Trophoblast cell (in vitro differentiated cells and primary cell): ENCODE data around the gene GATA3.
A peak's percentile ranks its signal among the peaks of the same experiment; 100 is the strongest.

Experiments
- DNase-seq, 2 donors: peaks; one replicate each; pipeline ENCODE4 v3.0.0-alpha.2; 2016
- H2AFZ ChIP-seq: 2 replicates; pipeline ENCODE4 v1.6.1; 2013; ENCODE audit warnings: low read length, moderate library complexity, mild to moderate bottlenecking; ENCODE audit not compliant: insufficient read depth, poor library complexity
- H2AK5ac ChIP-seq: 2 replicates; pipeline ENCODE4 v1.6.1; 2013; ENCODE audit warnings: mild to moderate bottlenecking, low read length
- H2BK120ac ChIP-seq: 2 replicates; pipeline ENCODE4 v1.6.1; 2013; ENCODE audit warnings: low read length, mild to moderate bottlenecking, moderate library complexity; ENCODE audit not compliant: insufficient read depth, poor library complexity
- H2BK12ac ChIP-seq: 2 replicates; pipeline ENCODE4 v1.6.1; 2013; ENCODE audit warnings: mild to moderate bottlenecking, low read length, moderate library complexity
- H2BK5ac ChIP-seq: 2 replicates; pipeline ENCODE4 v1.6.1; 2013; ENCODE audit warnings: low read length, low read depth, moderate library complexity, mild to moderate bottlenecking; ENCODE audit not compliant: poor library complexity
- H3K14ac ChIP-seq: 2 replicates; pipeline ENCODE4 v1.6.1; 2013; ENCODE audit warnings: mild to moderate bottlenecking, low read length
- H3K18ac ChIP-seq: 2 replicates; pipeline ENCODE4 v1.6.1; 2013; ENCODE audit warnings: mild to moderate bottlenecking, low read length
- H3K23ac ChIP-seq: 2 replicates; pipeline ENCODE4 v1.6.1; 2013; ENCODE audit warnings: low read length
- H3K27ac ChIP-seq: 2 replicates; pipeline ENCODE4 v1.5.1; 2013; ENCODE audit warnings: low read depth, mild to moderate bottlenecking, inconsistent platforms, low read length, moderate library complexity
- H3K27me3 ChIP-seq: 2 replicates; pipeline ENCODE4 v1.6.1; 2013; ENCODE audit warnings: inconsistent platforms, mild to moderate bottlenecking, low read length, moderate library complexity; ENCODE audit not compliant: insufficient read depth
- H3K36me3 ChIP-seq, 2 experiments: 1 replicate in 1 of 2; 2 replicates in 1 of 2; pipeline ENCODE4 v1.6.1; 2013; ENCODE audit warnings: low read length in 2 of 2, mild to moderate bottlenecking in 2 of 2, moderate library complexity in 1 of 2; ENCODE audit not compliant: insufficient read depth in 2 of 2, control insufficient read depth in 1 of 2
- H3K4ac ChIP-seq: 2 replicates; pipeline ENCODE4 v1.6.1; 2013; ENCODE audit warnings: low read depth, mild to moderate bottlenecking, low read length, moderate library complexity
- H3K4me1 ChIP-seq, 2 experiments: 1 replicate in 1 of 2; 2 replicates in 1 of 2; pipeline ENCODE4 v1.6.1; 2013; ENCODE audit warnings: low read length in 2 of 2, mild to moderate bottlenecking in 2 of 2, moderate library complexity in 1 of 2; ENCODE audit not compliant: insufficient read depth in 2 of 2, control insufficient read depth in 1 of 2
- H3K4me2 ChIP-seq: 2 replicates; pipeline ENCODE4 v1.6.1; 2013; ENCODE audit warnings: inconsistent platforms, mild to moderate bottlenecking, low read length, moderate library complexity
- H3K4me3 ChIP-seq: 2 replicates; pipeline ENCODE4 v1.5.1; 2013; ENCODE audit warnings: mild to moderate bottlenecking, low read depth, low read length, inconsistent platforms
- H3K79me1 ChIP-seq: one replicate; pipeline ENCODE4 v1.6.1; 2013; ENCODE audit warnings: low read length
- H3K79me2 ChIP-seq: 2 replicates; pipeline ENCODE4 v1.6.1; 2013; ENCODE audit warnings: low read length, mild to moderate bottlenecking; ENCODE audit not compliant: control insufficient read depth, insufficient read depth, poor library complexity
- H3K9ac ChIP-seq: 2 replicates; pipeline ENCODE4 v1.6.1; 2013; ENCODE audit warnings: mild to moderate bottlenecking, low read length
- H3K9me3 ChIP-seq: 2 replicates; pipeline ENCODE4 v1.6.1; 2013; ENCODE audit warnings: low read depth, mild to moderate bottlenecking, control low read depth, inconsistent platforms, low read length; ENCODE audit not compliant: insufficient read depth
- H4K12ac ChIP-seq: 2 replicates; pipeline ENCODE4 v1.6.1; 2013; ENCODE audit warnings: low read depth, mild to moderate bottlenecking, low read length, moderate library complexity
- H4K8ac ChIP-seq: 2 replicates; pipeline ENCODE4 v1.6.1; 2013; ENCODE audit warnings: low read depth, mild to moderate bottlenecking, low read length, moderate library complexity
- H4K91ac ChIP-seq: one replicate; pipeline ENCODE4 v1.6.1; 2013; ENCODE audit warnings: low read depth, mild to moderate bottlenecking, low read length, moderate library complexity
- WGBS: extraction: QIAGEN DNeasy Blood & Tissue Kit; methylation state at CpG from one replicate; pipeline ENCODE4 v1.1.7; 2013; ENCODE audit warnings: missing lambda C conversion rate; ENCODE audit not compliant: insufficient read length, insufficient coverage; ENCODE audit errors: extremely low coverage; 5-methylcytosine and 5-hydroxymethylcytosine counted together

The GATA3 gene

GRCh38 chr10:8047452-8048280 lies 6.8 kb upstream of the GATA3 start:
- Histone ChIP-seq H2AK5ac (no peak overlapping the region), H3K9me3 (peaks cover 4% of the 10 kb centered on the region), H3K4ac (no peak overlapping the region), H3K23ac (no peak overlapping the region), H3K18ac (no peak overlapping the region), H3K9ac (no peak overlapping the region), H3K4me1 (peaks cover 27 to 44% of the 10 kb centered on the region in 2 experiments), H3K27me3 (peaks cover 49% of the 10 kb centered on the region), H4K12ac (no peak overlapping the region), H3K4me2 (peak overlapping the region; percentile 91), H2AFZ (no peak overlapping the region), H4K8ac (no peak overlapping the region), H3K27ac (no peak overlapping the region), H3K79me2 (peaks cover 29% of the 10 kb centered on the region), H3K14ac (peak overlapping the region; percentile 17), H3K79me1 (peaks cover 45% of the 10 kb centered on the region), H2BK5ac (no peak overlapping the region), H4K91ac (no peak overlapping the region), H2BK120ac (no peak overlapping the region), H3K36me3 (no peaks in the 10 kb centered on the region), H3K4me3 (no peak overlapping the region), H2BK12ac (no peak overlapping the region)
- DNase-seq = no peak
- WGBS = no CpG with 5 or more reads among the region's 30 CpGs

GRCh38 chr10:8048281-8049008 lies 6.0 kb upstream of the GATA3 start:
- Histone ChIP-seq H2BK12ac (no peak overlapping the region), H3K18ac (peak overlapping the region; percentile 42), H4K91ac (no peak overlapping the region), H3K4me1 (peaks cover 24 to 38% of the 10 kb centered on the region in 2 experiments), H3K23ac (no peak overlapping the region), H2BK120ac (peak overlapping the region; percentile 4), H3K27ac (no peak overlapping the region), H3K14ac (peak overlapping the region; percentile 17), H3K79me2 (peaks cover 29% of the 10 kb centered on the region), H2AFZ (no peak overlapping the region), H3K4me2 (peak overlapping the region; percentile 91), H2BK5ac (no peak overlapping the region), H4K12ac (no peak overlapping the region), H3K79me1 (peaks cover 48% of the 10 kb centered on the region), H3K4me3 (no peak overlapping the region), H3K36me3 (no peaks in the 10 kb centered on the region), H3K9me3 (peaks cover 3% of the 10 kb centered on the region), H3K4ac (peak overlapping the region; percentile 15), H4K8ac (no peak overlapping the region), H3K27me3 (peaks cover 41% of the 10 kb centered on the region), H2AK5ac (no peak overlapping the region), H3K9ac (no peak overlapping the region)
- WGBS = no CpG with 5 or more reads among the region's 29 CpGs
- no peak for DNase-seq

- Histone ChIP-seq H3K9ac (peak overlapping the region; percentile 89), H3K4ac (peak overlapping the region; percentile 96), H2BK12ac (peak overlapping the region; percentile 33), H3K4me3 (peak overlapping the region; percentile 84), H3K14ac (peak overlapping the region; percentile 88), H3K27me3 (peaks cover 35% of the 10 kb centered on the region), H3K36me3 (no peaks in the 10 kb centered on the region), H2BK5ac (peak overlapping the region; percentile 92), H2AFZ (no peak overlapping the region), H3K4me1 (peaks cover 19 to 33% of the 10 kb centered on the region in 2 experiments), H4K8ac (peak overlapping the region; percentile 86), H3K79me2 (peaks cover 35% of the 10 kb centered on the region), H3K4me2 (peak overlapping the region; percentile 91), H2AK5ac (peak overlapping the region; percentile 57), H3K9me3 (no peaks in the 10 kb centered on the region), H4K12ac (peak overlapping the region; percentile 70), H2BK120ac (peak overlapping the region; percentile 94), H3K23ac (no peak overlapping the region), H3K27ac (peak overlapping the region; percentile 96), H3K79me1 (peaks cover 52% of the 10 kb centered on the region), H3K18ac (peak overlapping the region; percentile 90), H4K91ac (peak overlapping the region; percentile 99)
- WGBS = no CpG with 5 or more reads among the region's 51 CpGs
- DNase-seq = peak; percentile 34 to 53
These were observed 5.2 kb upstream of the GATA3 start for GRCh38 chr10:8049045-8049864.
